ENCODE measurements around the gene NAA10.

Gene NAA10

GRCh38 chrX:153961292-153961691 lies 26.5 kb upstream of the NAA10 start:
- H3K27ac ChIP-seq, result no peak overlapping the region

GRCh38 chrX:153960786-153961185 lies 25.9 kb upstream of the NAA10 start:
- H3K4me2 ChIP-seq (ENCODE audit: low read length), result no peak overlapping the region
- H3K79me2 ChIP-seq, result peaks cover 9% of the 10 kb centered on the region
- no peak overlapping the region for H3K4me3 ChIP-seq (ENCODE audit: low read depth, low read length)
- H3K27me3 ChIP-seq (ENCODE audit: control insufficient read depth, insufficient read depth, low read length), result no peaks in the 10 kb centered on the region
- H3K27ac ChIP-seq, result no peak overlapping the region
- H2AFZ ChIP-seq, result no peak overlapping the region
- no peaks in the 10 kb centered on the region for H3K9me3 ChIP-seq (ENCODE audit: control insufficient read depth, low read length)
- TF ChIP-seq CTCF (IDR thresholded peaks at IDR 0.05), result no peak
- no peaks in the 10 kb centered on the region for H3K36me3 ChIP-seq (ENCODE audit: control insufficient read depth, insufficient read depth, low read length)
- H3K4me1 ChIP-seq, result no peaks in the 10 kb centered on the region
- H3K9ac ChIP-seq, result no peak overlapping the region

More at GRCh38 chrX:153961292-153961691, 26.5 kb upstream of the NAA10 start:
- TF ChIP-seq CTCF (IDR thresholded peaks at IDR 0.05), result no peak
- Histone ChIP-seq H3K4me2 (ENCODE audit: low read length) (no peak overlapping the region), H3K9me3 (ENCODE audit: control insufficient read depth, low read length) (no peaks in the 10 kb centered on the region), H3K27me3 (ENCODE audit: control insufficient read depth, insufficient read depth, low read length) (no peaks in the 10 kb centered on the region), H3K4me3 (ENCODE audit: low read depth, low read length) (no peak overlapping the region), H2AFZ (no peak overlapping the region), H3K9ac (no peak overlapping the region), H3K36me3 (ENCODE audit: control insufficient read depth, insufficient read depth, low read length) (no peaks in the 10 kb centered on the region), H3K79me2 (peaks cover 9% of the 10 kb centered on the region), H3K4me1 (peaks cover 3% of the 10 kb centered on the region)

- Histone ChIP-seq H3K4me3 (ENCODE audit: low read depth, low read length) (no peak overlapping the region), H3K27me3 (ENCODE audit: control insufficient read depth, insufficient read depth, low read length) (no peaks in the 10 kb centered on the region), H3K9ac (no peak overlapping the region), H3K4me2 (ENCODE audit: low read length) (no peak overlapping the region), H3K4me1 (no peaks in the 10 kb centered on the region), H3K79me2 (peaks cover 5% of the 10 kb centered on the region), H3K9me3 (ENCODE audit: control insufficient read depth, low read length) (no peaks in the 10 kb centered on the region), H3K27ac (no peak overlapping the region), H3K36me3 (ENCODE audit: control insufficient read depth, insufficient read depth, low read length) (no peaks in the 10 kb centered on the region), H2AFZ (no peak overlapping the region)
- no peak for TF ChIP-seq CTCF (IDR thresholded peaks at IDR 0.05)
These were observed 25.2 kb upstream of the NAA10 start for GRCh38 chrX:153960077-153960476.

GRCh38 chrX:153959649-153960048 lies 24.8 kb upstream of the NAA10 start:
- Histone ChIP-seq H3K79me2 (peaks cover 2% of the 10 kb centered on the region), H3K27ac (no peak overlapping the region), H3K4me2 (ENCODE audit: low read length) (no peak overlapping the region), H3K9ac (no peak overlapping the region), H3K27me3 (ENCODE audit: control insufficient read depth, insufficient read depth, low read length) (no peaks in the 10 kb centered on the region), H3K36me3 (ENCODE audit: control insufficient read depth, insufficient read depth, low read length) (no peaks in the 10 kb centered on the region), H3K4me3 (ENCODE audit: low read depth, low read length) (no peak overlapping the region), H2AFZ (no peak overlapping the region), H3K9me3 (ENCODE audit: control insufficient read depth, low read length) (no peaks in the 10 kb centered on the region), H3K4me1 (no peaks in the 10 kb centered on the region)
- no peak for TF ChIP-seq CTCF (IDR thresholded peaks at IDR 0.05)

- no peak for TF ChIP-seq CTCF (IDR thresholded peaks at IDR 0.05)
- Histone ChIP-seq H3K9ac (no peak overlapping the region), H3K27me3 (ENCODE audit: control insufficient read depth, insufficient read depth, low read length) (no peaks in the 10 kb centered on the region), H3K4me3 (ENCODE audit: low read depth, low read length) (no peak overlapping the region), H3K9me3 (ENCODE audit: control insufficient read depth, low read length) (no peaks in the 10 kb centered on the region), H3K79me2 (peaks cover 2% of the 10 kb centered on the region), H3K36me3 (ENCODE audit: control insufficient read depth, insufficient read depth, low read length) (no peaks in the 10 kb centered on the region), H3K4me1 (no peaks in the 10 kb centered on the region), H3K27ac (no peak overlapping the region), H3K4me2 (ENCODE audit: low read length) (no peak overlapping the region), H2AFZ (no peak overlapping the region)
These were observed 23.8 kb upstream of the NAA10 start for GRCh38 chrX:153958605-153959004.

All from parathyroid adenoma (tissue), 2 donors.